ENCODE measurements around the gene DLL3.

Gene DLL3

DNA sequence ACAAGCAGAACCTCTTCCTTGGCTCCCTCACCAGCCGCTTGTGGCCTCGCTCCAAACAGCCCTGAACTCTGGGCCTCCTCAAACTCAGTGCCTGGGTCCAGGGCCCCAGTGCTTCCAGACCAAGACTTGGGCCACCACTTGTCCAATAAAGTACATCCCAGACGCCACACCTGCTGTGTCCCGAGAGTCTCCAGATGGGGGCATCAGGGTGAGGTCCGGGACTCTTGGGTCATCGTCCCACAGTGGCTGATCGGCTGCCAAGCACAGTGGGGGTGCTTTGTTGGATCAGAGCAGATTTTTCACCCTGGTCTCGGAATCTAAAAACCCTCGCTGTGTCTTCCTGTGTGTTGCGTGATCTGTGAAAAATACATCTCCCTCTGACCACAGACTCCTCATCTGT is 9.0 kb upstream of the DLL3 start:
- no peak for DNase-seq

DNA sequence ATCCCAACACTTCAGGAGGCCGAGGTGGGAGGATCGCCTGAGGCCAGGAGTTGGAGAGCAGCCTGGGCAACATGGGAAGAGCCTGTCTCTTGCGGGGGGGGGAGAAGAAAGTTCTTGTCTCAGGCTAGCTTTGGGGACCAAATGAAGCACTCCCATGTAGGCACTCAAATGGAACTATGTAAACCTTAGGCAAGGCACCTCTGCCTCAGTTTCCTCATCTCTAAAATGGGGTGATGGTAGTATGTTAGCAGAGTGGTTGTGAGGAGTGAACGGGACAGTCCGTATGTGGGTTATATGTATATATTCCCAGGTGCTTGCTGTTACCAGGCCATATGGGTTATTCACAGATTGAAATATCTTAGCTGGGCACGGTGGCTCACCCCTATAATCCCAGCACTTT is 6.5 kb upstream of the DLL3 start:
- no peak for DNase-seq

DNA sequence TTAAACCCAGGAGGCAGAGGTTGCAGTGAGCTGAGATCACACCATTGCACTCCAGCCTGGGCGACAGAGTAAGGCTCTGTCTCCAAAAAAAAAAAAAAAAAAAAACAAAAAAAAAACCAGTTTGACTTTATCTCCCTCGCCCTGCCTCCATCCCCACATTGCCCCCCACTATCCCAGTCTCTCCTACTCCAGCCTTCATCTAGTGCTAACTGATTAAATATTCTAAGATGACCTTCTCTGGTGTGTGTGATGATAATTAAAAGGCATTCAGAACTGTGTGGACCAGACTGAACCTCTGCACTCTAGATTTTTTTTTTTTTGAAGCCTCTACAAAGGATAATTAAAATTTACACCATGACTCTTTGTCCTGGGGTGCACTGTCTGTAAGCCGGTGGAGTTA is 6.0 kb upstream of the DLL3 start:
- DNase-seq: no peak

DNA sequence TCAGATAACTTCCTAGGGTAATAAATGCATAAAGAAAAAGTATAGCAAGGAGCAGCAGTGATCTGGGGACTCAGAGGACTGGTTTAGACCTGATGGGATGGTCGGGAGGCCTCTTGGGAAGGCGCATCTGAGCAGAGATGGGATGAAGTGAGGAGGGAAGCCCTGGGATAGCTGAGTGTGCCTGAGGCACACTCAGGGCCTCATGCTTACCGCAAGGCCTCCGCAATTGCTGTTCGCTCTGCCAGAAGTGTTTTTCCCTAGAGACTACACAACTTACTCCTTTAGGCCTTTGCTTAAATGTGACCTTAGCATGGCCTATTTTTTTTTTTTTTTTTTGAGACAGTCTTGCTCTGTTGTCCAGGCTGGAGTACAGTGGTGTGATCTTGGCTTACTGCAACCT is 4.1 kb upstream of the DLL3 start:
- DNase-seq: no peak

DNA sequence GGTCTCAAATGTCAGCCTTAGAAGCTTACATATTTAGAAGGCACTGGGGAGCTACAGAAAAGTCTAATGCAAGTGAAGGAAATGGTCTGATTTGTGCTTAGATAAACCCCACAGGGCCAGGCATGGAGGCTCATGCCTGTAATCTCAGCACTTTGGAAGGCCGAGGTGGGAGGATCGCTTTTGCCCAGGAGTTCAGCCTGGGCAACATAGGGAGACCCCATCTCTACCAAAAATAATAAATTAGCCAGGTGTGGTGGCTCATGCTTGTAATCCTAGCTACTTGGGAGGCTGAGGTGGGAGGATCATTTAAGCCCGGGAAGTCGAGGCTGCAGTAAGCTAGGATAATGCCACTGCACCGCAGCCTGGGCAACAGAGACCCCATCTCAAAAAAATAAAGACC is 2.7 kb upstream of the DLL3 start:
- DNase-seq: no peak

DNA sequence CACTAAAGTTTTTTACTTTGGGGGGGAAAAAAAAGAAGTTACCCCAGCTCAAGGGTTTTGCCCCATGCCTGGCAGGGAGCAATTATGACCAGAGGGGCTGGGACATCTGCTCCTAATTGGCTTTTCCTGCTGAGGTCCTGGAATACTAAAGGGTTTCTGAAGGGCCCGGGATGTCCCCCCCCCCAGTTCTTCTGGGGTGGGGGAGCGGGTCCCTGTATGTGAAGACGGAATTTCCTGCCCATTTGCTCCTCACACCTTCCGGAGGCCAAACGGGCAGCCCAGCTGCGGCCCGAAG is 1.1 kb upstream of the DLL3 start:
- DNase-seq: no peak

DNA sequence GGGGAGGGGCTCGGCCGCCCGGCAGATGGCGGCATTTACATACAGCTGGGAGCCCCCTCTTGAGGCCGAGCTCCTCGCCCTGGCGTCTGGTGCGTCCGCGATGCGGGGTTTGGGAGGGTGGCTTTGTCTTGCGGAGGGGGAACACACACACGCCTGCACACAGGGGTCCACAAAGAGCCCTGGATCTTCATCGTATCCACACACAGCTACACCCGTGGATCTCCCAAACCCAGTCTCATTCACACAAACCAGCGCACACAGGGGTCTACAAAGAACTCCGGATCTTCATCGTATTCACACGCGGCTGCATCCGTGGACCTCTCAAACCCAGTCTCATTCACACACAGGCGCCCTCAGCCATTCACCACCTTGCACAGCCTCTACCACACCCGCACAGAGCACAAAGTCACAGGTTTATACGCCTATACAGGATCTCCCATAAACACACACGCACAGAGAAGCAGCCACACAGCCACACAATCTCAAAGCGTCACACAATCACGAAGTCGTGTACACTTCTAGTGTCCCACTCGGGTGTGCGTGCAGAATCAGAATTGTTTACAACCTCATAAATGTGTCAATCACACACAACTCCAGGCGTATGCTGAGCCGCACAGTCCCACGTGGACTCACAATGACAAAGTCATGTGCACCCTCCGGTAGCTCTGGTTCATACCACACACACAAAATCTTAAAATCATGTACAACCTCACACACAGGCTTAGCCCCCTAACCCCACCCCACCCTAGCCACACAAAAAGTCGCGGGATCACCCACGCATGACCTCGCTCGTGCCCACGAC is 550 bp upstream of the DLL3 start:
- DNase-seq: no peak

DNA sequence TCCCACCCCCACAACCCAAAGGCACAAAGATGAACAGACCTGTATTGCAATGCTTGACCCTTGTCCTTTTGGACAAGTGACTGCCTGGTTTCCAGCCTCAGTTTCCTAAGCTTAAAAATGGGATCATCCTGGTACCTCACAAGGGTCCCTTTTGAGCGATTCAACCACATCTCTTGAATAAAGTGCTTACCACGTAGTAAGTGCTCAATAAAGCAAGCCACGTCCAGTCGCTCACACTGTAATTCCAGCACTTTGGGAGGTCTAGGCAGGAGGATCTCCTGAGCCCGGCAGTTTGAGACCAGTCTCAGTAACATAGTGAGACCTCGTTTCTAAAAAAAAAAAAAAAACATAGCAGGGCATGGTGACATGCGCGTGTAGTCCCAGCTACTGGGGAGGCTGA is 1.2 kb downstream of the DLL3 start:
- DNase-seq: no peak

DNA sequence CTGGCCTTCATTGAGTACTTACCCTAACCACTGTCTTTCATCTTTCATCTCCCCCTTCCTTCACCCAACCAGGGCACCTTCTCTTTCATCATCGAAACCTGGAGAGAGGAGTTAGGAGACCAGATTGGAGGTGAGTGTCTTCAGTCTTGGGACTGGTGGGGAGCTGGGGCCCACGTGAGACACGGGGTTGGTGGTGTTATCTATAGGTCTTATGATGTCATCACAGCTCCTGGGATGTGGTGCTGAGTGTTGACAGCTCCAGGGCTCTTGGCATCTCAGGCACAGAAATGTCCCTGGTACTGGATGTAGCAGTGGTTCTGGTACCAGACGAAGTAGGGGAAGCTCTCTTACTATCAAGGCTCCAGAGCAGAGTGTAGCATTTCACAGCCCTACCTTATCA is 1.8 kb downstream of the DLL3 start:
- DNase-seq: no peak

DNA sequence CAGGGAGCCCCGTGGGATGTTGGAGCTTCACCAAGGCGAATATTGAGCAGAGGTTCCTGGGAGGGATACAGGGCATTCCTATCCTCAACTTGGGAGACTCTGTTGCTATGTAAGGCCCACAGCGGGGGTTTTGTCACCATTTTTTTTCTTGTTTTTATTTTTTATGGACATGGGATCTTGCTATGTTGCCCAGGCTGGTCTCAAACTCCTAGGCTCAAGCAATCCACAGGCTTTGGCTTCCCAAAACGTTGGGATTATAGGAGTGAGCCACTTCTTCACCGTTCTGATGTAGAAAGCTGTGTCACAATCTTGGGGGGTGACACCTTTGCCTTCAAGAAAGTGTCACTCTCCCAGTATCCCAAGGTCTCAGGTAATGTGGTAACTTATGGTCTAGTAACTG is 2.6 kb downstream of the DLL3 start:
- DNase-seq: no peak

DNA sequence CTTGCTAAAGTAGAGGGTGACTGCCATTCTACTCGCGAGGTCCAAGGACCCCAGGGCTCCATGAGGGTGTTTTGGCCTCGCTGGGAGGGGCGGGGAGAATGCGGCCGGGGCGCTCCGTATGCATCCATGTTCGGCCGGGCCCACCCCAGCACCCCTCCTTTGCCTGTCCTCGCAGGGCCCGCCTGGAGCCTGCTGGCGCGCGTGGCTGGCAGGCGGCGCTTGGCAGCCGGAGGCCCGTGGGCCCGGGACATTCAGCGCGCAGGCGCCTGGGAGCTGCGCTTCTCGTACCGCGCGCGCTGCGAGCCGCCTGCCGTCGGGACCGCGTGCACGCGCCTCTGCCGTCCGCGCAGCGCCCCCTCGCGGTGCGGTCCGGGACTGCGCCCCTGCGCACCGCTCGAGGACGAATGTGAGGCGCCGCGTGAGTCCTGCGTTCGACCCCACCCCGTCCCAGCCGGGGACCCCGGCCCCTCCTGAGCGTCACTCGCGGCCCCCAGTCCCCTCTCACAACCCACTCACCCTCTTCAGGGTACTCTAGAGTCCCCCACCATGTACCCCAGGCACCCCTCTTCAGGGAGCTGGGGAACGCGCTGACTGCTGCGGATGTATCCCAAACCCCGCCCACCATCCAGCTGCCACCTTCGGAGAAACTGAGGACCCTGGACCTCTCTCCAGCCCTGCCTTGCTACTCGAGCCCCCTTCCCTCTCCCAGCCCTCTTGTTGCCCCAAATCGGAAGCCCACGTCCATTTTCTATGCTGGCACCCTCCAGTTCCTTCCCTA is 4.1 kb downstream of the DLL3 start:
- DNase-seq: peak; percentile 62 to 64

DNA sequence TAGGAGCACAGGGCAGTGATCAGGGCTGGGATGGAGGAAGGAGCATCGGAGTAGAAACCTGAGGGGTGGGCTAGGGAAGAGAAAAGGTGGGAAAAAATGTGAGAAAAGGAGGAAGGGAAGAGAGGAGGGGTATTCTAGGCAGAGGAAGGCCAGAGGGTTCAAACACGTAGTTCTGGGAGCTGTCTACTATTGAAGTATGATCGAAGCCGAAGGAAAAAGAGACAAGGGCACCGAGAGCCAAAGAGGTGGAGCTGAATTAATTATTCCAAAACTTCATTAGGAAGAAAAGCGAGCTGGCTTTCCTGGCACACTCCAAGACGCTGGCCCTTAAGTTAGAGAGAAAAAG is 7.8 kb downstream of the DLL3 start:
- no peak for DNase-seq

DNA sequence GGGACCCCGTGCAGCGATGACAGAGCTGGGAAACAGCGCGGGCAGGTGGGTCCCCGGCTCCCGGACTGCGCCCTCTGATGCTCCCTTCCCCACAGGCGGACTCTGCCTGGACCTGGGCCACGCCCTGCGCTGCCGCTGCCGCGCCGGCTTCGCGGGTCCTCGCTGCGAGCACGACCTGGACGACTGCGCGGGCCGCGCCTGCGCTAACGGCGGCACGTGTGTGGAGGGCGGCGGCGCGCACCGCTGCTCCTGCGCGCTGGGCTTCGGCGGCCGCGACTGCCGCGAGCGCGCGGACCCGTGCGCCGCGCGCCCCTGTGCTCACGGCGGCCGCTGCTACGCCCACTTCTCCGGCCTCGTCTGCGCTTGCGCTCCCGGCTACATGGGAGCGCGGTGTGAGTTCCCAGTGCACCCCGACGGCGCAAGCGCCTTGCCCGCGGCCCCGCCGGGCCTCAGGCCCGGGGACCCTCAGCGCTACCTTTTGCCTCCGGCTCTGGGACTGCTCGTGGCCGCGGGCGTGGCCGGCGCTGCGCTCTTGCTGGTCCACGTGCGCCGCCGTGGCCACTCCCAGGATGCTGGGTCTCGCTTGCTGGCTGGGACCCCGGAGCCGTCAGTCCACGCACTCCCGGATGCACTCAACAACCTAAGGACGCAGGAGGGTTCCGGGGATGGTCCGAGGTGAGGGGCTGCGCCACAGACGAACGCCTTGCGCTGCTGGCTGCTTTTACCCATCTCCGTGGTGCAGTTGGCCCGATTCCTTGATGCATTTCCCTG is 8.4 kb downstream of the DLL3 start:
- DNase-seq: no peak

DNA sequence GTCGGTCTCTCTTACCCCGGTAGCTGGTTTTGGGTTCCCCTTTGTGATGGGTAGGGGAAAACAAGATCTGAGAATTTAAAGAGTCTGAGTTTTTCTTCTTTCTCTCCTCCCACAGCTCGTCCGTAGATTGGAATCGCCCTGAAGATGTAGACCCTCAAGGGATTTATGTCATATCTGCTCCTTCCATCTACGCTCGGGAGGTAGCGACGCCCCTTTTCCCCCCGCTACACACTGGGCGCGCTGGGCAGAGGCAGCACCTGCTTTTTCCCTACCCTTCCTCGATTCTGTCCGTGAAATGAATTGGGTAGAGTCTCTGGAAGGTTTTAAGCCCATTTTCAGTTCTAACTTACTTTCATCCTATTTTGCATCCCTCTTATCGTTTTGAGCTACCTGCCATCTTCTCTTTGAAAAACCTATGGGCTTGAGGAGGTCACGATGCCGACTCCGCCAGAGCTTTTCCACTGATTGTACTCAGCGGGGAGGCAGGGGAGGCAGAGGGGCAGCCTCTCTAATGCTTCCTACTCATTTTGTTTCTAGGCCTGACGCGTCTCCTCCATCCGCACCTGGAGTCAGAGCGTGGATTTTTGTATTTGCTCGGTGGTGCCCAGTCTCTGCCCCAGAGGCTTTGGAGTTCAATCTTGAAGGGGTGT is 9.1 kb downstream of the DLL3 start:
- no peak for DNase-seq

DNA sequence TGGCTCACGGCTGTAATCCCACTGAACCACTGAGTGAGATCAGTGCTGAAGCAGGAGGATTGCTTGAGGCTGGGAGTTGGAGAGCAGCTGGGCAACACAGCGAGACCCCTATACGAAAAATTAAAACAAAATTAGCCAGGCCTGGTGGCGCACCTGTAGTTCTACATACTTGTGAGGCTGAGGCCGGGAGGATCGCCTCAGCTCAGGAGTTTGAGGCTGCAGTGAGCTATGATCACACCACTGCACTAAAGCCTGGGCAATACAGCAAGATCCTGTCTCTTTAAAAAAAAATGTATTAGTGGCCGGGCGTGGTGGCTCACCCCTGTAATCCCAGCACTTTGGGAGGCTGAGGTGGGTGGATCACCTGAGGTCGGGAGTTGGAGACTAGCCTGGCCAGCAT is 9.9 kb downstream of the DLL3 start:
- no peak for DNase-seq

DNA sequence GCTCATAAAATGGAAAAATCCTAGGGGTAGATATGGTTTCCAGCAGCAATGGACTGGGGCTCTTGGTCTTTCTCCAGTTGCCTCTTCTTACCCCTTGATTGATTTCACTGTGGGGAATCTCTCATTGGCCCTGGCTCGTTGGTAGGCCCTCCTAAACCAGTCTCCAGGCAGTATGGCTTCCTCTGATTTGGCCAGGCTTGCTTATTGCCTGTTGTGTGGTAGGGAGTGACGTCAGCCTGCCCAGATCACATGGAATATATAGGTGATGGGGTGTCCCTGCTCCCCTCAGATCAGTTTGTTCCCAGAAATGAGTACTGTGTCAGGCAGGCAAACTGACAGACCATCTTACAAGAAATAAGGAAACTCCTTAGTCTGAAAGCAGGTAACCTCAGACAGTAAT is 10.5 kb downstream of the DLL3 start:
- DNase-seq: no peak

DNA sequence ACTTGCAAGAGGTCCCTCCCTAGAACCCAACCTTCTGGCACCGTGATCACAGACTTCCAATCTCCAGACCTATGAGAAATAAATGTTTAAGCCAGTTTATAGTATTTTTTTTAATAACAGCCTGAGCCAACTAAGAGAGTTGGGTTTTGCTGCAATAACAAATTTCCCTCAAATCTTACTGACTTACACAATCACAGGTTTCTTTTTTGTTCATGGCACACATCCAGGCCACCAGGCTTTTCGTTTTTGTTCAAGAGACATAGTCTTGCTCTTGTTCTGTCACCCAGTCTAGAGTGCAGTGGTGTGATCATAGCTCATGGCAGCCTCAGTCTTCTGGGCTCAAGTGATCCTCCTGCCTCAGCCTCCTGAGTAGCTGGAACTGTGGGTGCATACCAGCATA is 14.2 kb downstream of the DLL3 start:
- no peak for DNase-seq

DNA sequence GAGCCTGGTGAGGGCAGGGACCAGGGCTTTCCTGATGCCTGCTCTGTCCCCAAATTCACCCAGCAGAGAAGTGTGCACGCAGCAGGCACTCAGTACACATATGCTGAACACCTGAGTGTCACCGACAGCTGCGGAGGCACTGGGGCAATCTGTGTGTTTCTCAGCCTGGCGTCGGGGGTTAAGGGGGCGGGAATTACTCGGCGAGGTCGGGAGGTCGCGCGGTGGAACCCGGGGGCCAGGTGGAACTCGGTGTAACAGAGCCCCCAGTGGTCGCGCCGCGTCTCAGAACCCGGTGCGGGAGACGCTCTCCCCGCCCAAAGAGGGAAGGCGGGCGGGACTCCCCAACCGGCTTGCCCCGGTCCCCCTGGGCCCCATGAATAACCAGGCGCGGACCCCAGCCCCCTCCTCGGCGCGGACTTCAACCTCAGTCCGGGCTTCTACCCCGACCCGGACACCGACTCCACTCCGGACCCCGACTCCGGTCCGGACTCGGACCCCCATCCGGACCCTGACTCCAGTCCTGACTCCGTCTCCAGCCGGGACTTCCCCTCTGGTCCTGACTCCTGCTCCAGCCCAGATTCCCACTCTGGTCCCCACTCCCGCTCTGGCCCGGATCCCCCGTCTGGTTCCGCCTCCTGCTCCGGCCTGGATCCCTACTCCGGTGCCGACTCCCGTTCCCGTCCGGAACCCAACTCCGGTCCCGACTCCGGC is 16.2 kb downstream of the DLL3 start, which contains the start of gene SELENOV:
Gene SELENOV (plus strand): TSS at position 300 of the 711 bp plus-strand sequence. CDS start 74 bp downstream, at position 374.
- no peak for DNase-seq

DNA sequence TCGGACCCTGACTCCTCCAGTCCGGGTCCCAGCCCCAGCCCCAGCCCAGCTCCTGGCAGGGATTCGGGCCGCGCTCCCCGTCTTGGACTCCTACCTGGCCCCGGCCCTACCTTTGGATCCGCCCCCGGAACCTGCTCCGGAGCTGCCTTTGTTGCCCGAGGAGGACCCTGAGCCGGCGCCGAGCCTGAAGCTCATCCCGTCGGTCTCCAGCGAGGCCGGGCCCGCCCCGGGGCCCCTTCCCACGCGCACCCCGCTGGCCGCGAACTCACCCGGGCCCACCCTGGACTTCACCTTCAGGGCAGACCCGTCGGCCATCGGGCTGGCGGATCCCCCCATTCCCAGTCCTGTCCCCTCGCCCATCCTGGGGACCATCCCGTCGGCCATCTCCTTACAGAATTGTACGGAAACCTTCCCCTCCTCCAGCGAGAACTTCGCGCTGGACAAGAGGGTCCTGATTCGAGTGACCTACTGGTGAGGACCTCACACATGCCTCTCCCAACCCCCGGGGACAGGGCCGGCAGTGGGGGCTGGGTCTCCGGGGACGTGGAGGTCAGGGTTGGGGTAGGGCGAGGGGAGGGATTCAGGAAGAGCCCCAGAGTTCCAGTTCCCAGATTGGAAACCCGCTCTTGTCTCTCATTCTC is 16.9 kb downstream of the DLL3 start:
- no peak for DNase-seq

DNA sequence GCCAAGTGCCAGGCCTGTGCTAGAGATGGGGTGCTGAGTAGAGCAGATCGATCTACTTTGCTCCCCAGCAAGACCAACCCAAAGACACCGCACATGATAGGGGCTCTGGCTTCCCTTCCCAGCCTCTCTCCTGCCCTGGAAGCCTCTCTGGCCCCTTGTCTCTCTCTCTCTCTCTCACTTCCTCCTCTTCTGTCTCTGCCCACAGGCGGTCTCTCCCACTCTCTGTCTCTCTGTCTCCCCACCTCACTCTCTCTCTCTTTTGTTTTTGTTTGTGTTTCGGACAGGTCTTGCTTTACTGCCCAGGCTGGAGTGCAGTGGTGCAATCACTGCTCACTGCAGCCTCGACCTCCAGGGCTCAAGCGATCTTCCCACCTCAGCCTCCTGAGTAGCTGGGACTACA is 17.5 kb downstream of the DLL3 start:
- DNase-seq: no peak

DNA sequence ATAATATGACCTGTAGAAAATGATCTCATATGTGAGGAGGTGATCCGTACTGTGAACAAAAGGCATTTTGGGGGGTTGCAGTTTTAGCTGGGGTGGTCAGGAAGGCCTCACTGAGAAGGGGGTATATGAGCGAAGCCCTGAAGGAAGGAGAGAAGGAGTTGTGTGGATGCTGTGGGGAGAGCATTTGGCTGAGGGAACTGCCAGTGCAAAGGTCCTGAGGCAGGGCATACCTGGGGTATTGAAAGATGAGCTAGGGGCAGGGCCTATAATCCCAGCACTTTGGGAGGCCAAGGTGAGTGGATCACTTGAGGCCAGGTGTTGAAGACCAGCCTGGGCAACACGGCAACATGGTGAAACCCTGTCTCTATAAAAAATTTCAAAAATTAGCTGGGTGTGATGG is 18.7 kb downstream of the DLL3 start:
- no peak for DNase-seq

DNA sequence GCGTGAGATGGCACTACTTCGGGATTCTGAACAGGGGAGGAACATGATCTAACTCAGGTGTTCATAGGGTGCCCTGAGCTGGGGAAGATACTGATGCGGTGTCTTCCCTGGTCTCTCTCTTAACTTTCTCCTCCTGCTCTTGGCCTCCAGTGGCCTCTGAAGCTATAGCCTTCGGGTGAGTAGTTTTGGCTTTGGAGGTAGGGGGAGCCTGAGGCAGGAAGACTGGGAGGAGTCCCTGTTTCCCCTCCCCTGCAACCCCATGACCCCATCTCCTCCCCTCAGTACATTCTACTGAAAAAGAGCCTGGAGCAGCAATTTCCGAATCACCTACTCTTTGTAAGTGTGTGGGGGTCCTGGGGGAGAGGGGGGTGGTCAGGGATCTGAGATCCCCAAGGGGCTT is 19.7 kb downstream of the DLL3 start:
- DNase-seq: no peak

Measured in activated CD4-positive, alpha-beta T cell treated with anti-CD3 and anti-CD28 coated beads, Interleukin-2, amount 50 U/mL, for 4 hours (primary cell).